Left ventricle myocardium superior (tissue), 1 donor: ENCODE measurements around the gene GPC5. TPM values are rescaled to one million over a fixed set of nuclear protein-coding genes. Genes with fewer than 3 reads are reported as not detected.
A peak's percentile ranks its signal among the peaks of the same experiment; 100 is the strongest.
"Not testable (repeated sequence)": the region's sequence is repeated elsewhere in the genome, so short reads cannot be mapped to it uniquely, and the experiment has no call there.

Experiments used
- ATAC-seq: fragments of 200-7000 bp; cut with Tn5 transposase; one replicate; pipeline ENCODE4 v1.9.1; 2020; ENCODE audit warnings: mild to moderate bottlenecking, moderate library complexity
- DNase-seq: peaks from one replicate; pipeline ENCODE4 v3.0.0-alpha.2; 2020
- intact Hi-C: fragments of 100-400 bp; cut with micrococcal nuclease; formaldehyde crosslinking; loops from one replicate; pipeline ENCODE4 v1.11.0; 2022
- total RNA-seq: library from RNA; stranded (reverse); fragmentation: NEBNext Ultra II Directional; extraction: Animal tissue kit (Norgen Biotek cat#: 25700); gene quantifications from one replicate; pipeline ENCODE4 v1.2.1, GENCODE V29; 2021
- donor health status: DM: no; HTN: yes; CAD: no; lungs with severe emphysema.

GPC5 gene
- total RNA-seq, 1 donor from 2014 or later = 1.8 TPM

DNA sequence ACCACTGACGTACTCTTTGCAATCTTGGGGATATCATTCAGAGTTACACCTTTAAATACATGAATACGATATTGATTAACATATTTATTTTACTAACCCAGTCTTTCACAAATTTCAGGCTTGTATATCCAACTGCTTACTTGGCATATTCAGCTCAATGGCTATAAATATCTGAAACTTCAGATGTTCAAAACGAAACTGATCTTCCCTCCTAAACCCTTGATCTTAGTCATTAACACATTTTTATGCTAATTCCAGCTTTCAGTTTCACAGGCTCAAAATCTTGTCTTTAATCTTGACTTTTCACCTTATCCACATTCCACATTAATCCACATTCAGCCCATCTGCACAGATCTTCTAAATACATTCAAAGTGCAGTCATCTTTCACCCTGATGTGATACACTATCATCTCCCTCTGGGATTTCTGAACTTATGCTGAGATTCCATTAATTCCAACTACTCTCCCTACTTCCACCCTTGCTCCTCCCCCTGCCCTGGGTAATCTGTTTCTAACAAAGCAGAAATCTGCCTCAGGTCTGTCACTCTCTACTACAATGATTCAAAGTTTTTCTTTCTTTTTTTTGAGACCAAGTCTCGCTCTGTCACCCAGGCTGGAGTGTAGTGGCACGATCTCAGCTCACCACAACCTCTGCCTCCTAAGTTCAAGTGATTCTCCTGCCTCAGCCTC is 387.2 kb downstream of the GPC5 start:
- ATAC-seq = no peak

GRCh38 chr13:91792054-91792453 is 393.6 kb downstream of the GPC5 start:
- intact Hi-C loops = no loop called here
- ATAC-seq = no peak
- no peak for DNase-seq

More for the DNA sequence above, 387.2 kb downstream of the GPC5 start:
- no peak for DNase-seq
- intact Hi-C loops = no loop called here

DNA sequence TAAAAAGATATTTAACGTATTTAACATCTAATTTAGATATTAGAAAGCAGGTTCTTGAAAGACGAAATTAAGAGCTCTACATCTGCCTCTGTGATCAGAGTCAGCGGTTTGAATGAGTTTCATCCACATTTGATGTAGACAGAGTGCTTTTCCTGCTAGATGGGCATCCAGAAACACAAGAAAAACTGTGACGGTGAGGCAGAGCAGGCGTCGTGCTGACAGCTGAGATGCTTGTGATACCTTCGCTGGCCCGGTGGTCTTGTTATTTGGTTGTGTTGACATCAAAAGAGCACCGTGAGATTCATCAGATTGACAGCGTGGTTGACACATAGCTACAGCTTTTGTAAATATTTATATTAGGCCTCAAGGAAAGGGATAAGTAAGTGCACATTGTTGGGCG is 399.1 kb downstream of the GPC5 start:
- intact Hi-C loops = no loop called here
- DNase-seq (no peak), ATAC-seq (no peak)

DNA sequence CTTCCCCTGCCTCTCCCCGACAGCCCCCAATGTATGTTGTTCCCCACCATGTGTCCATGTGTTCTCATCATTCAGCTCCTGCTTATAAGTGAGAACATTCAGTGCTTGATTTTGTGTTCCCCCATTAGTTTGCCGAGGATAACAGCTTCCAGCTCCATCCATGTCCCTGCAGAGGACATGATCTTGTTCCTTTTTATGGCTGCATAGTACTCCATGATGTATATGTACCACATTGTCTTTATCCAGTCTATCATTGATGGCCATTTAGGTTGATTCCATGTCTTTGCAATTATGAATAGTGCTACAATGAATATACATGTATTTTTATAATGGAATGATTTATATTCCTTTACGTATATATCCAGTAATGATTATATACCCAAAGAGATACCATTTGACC is 399.9 kb downstream of the GPC5 start:
- ATAC-seq, intact Hi-C loops, DNase-seq: not testable (repeated sequence)

GRCh38 chr13:91801772-91802171 is 403.4 kb downstream of the GPC5 start:
- ATAC-seq, intact Hi-C loops, DNase-seq: not testable (repeated sequence)

DNA sequence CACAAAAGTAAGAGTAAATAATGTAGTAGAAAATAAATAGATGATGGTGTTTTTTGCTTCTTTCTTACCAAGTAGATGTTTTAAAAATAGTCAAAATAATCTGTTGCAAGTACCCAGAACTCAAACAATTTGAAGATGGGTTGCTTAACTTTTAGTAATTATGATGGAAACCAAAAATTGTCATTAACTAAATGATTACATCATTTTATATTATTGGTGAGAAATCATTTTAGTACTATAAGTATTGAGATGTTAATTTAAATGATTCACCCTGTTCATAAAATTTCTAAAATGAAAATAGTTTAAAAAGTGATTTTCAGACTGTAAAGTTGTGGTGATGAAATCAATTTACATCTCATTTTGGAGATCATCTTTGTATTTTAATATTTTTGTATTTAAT is 404.5 kb downstream of the GPC5 start:
- intact Hi-C loops = no loop called here
- ATAC-seq (no peak), DNase-seq (no peak)

DNA sequence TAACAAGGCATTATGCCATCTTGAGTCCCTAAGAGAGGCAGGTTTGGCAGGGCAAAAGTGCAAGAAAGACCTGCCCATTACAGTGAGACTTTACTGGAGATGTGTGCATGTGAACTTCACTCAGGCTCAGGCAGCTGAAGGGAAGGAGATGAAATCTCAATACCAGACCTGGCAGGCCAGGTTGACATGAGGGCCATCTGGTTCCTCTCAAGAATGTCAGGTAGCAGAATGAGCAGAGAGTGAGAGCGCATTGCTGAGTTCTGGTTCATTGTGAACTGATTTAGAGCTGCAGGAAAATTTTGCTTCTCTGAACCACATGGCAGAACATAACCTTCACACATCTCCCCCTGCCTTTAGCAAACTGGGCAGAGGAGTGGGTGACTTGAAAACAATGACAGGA is 406.3 kb downstream of the GPC5 start:
- no peak for ATAC-seq
- no peak for DNase-seq
- intact Hi-C loops = no loop called here

DNA sequence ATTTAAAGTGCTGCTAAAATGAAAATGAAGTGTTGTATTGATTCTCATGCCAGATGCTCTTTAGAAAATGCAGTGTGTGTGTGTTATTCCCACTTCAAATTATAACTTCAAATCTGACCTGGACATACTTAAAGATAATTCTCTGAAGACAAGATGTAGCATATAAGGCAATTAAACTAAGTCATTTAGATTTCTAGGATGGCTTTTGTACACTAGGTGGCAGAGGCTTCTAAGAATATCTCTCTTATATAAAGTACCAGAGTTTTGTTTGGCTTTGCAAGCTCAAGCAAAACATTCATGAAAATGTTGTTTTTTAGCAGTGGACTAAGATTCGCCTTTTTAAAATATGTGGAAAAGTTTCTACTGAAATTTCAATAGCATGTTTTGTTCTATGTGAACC is 407.2 kb downstream of the GPC5 start:
- intact Hi-C loops = no loop called here
- no peak for DNase-seq
- ATAC-seq = no peak

- DNase-seq (no peak), ATAC-seq (no peak)
- intact Hi-C loops = no loop called here
Measured at GRCh38 chr13:91809161-91809560, 410.7 kb downstream of the GPC5 start.

GRCh38 chr13:91813253-91813652 is 414.8 kb downstream of the GPC5 start:
- peak; percentile 89 for ATAC-seq
- DNase-seq = peak; percentile 33

GRCh38 chr13:91816263-91816807 is 417.9 kb downstream of the GPC5 start:
- DNase-seq = no peak

More at GRCh38 chr13:91813253-91813652, 414.8 kb downstream of the GPC5 start:
- intact Hi-C loops = no loop called here

DNA sequence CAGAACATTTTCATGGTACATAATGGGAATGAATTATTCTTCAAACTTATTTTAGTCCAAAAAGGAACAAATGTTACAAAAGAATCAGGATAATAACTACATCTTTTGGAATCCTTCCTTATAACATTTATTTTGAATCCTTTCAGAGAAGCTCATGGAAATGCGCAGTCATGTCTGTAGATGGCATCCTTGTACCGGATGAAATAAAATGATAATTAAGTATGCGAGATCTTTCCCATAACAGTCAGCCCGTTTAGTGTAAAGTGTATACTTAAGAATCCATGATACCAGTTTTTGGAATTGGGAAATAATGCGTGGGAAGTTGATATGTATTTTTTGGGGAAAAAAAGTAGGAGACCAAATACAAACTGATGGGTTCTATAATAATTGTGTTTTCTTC is 418.8 kb downstream of the GPC5 start:
- intact Hi-C loops = no loop called here

More at GRCh38 chr13:91816263-91816807, 417.9 kb downstream of the GPC5 start:
- intact Hi-C loops = no loop called here
- no peak for ATAC-seq

DNA sequence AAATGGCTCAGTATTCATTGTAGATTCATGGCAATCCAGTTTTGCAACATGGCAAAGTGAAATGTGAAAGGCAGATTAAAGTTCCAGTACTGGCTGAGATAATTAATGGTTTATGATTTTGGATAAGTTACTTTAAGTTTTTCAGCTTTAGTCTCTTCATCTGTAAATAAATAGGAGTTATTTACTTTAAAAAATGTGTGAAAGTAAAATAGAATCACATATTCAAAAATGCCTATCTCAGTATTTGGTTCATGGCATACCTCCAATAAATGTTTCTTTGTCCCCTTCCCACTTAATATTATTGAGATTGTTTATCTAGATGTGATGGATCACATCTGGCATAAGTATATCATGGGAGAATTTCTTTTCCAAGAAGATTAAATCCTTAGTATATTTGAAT is 426.0 kb downstream of the GPC5 start:
- DNase-seq (no peak), ATAC-seq (no peak)
- intact Hi-C loops = no loop called here

More for the DNA sequence above, 418.8 kb downstream of the GPC5 start:
- no peak for ATAC-seq
- no peak for DNase-seq

DNA sequence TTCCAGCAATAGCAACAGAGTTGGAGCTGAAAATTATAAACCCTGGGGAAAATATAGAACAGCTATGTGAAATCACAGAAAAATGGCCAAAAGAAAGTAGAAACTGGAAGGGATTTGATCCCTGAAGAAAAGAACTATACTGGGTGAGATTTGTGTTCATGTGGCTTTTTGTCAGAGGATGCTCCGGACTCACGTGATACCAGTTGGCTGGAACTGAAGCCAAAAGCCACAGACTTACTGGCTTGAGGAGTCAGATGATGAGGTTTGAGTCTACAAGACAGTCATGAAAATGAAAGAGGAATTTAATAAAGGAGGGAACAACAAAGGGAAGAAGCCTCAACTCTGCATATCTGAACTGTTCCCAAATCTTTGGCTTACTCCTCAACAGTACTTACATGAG is 427.1 kb downstream of the GPC5 start:
- no peak for DNase-seq
- ATAC-seq = no peak
- intact Hi-C loops = no loop called here

- intact Hi-C loops = no loop called here
- DNase-seq (no peak), ATAC-seq (no peak)
Measured at GRCh38 chr13:91836553-91836952, 438.1 kb downstream of the GPC5 start.

- intact Hi-C loops = no loop called here
- ATAC-seq = no peak
- no peak for DNase-seq
Measured at GRCh38 chr13:91845612-91846011, 447.2 kb downstream of the GPC5 start.

GRCh38 chr13:91863699-91864098 is 465.3 kb downstream of the GPC5 start:
- ATAC-seq (no peak), DNase-seq (no peak)
- intact Hi-C loops = no loop called here

DNA sequence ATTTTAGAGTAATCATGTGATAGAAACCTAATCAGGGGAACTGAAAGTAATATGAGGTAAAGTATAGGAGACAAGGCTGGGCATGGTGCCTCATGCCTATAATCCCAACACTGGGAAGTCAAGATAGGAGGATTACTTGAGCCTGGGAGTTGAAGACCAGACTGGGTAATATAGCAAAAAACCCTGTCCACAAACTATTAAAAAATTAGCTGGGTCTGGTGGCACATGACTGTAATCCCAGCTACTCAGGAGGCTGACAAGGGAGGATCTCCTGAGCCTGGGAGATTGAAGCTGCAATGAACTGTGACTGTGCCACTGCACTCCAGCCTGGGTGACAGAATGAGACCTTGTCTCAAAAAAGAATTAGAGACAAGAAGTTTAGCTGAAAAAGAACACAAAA is 469.9 kb downstream of the GPC5 start:
- DNase-seq (no peak), ATAC-seq (no peak)
- intact Hi-C loops = no loop called here

DNA sequence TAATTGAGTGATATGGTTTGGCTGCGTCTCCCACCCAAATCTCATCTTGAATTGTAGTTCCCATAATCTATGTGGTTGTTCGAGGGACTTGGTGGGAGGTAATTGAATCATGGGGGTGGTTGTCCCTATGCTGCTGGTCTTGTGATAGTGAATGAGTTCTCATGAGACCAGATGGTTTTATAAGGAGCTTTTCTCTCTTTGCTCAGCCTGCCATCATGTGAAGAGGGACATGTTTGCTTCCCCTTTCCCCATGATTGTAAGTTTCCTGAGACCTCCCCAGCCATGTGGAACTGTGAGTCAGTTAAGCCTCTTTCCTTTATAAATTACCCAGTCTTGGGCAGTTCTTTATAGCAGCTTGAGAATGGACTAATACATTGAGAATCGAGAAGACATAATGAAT is 480.1 kb downstream of the GPC5 start:
- DNase-seq (no peak), ATAC-seq (no peak)
- intact Hi-C loops = no loop called here

DNA sequence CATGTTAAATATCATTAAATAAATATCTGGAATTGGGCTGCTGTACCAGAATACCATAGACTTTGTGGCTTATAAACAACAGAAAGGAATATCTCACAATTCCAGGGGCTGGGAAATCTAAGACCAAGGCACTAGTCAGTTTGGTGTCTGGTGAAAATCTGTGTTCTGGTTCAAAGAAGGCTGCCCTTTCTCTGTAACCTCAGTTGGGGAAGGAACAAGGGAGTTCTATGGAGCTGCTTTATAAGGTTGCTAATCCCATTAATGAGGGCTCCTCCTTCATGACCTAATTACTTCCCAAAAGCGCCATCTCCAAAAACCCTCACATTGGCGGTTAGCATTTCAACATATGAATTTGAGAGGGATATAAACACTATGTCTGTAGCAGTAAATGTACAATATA is 480.9 kb downstream of the GPC5 start:
- ATAC-seq (no peak), DNase-seq (no peak)
- intact Hi-C loops = no loop called here

DNA sequence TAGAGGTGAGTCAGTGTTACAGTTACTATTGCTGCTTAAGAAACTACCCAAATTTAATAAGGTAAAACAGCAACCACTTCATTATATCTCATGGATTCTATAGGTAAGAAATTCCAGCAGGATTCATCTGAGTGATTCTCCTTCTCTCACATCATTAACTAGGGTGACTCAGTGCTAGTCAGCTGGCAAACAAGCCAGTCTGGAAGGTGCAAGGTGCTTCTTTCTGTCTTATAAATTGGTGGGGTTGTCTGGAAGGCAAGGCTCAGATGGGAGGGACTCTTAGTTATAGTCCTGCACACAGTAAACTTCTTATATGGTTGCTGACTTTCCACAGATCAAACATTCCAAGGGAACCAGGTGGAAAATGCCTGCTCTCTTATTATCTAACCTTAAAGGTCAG is 484.5 kb downstream of the GPC5 start:
- no peak for ATAC-seq
- no peak for DNase-seq
- intact Hi-C loops = no loop called here
